Stimulated activated CD4-positive, alpha-beta T cell treated with anti-CD3 and anti-CD28 coated beads, TNF-alpha, amount 100 ng/mL, for 1 hour (primary cell): ENCODE data around the gene NEK2.
"Not testable (repeated sequence)": the region's sequence is repeated elsewhere in the genome, so short reads cannot be mapped to it uniquely, and the experiment has no call there.

Source experiments
- DNase-seq, 3 donors: peaks; one replicate each; pipeline ENCODE4 v3.0.0-alpha.2; 2020; ENCODE audit warnings: low read depth in 3 of 3, low spot score in 1 of 3

NEK2 gene

DNA sequence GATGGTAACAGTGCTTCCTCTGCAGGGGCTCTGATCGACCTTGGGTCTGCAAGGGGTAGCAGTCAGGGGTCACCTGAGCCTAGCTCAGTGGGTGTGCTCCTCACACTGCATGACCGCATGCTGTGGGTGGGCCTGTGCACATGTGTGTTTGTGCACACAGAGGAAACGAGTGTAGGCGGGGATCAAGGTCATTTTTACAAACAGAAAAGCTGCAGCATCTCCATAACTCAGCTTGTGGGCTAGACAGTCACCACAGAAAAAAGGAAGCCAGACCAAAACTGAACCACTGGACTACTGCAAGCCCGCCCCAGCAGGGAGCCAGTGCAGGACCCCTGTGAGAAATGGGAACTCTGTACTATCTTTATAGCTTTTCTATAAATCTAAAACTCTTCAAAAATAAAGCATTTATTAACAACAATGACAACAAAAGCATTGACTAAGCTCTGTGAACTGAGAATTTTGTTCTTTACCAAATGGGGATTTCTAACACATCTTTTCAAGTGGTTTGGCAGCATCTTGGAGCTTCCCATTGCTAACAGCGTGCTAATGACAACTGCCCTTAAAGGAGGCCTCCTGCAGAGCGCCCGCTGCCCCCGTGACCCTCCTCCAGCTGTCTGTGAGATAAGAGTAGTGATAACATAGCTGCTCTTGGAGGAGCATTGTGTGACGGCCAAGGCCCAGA lies 19.9 kb upstream of the NEK2 start:
- no peak for DNase-seq

DNA sequence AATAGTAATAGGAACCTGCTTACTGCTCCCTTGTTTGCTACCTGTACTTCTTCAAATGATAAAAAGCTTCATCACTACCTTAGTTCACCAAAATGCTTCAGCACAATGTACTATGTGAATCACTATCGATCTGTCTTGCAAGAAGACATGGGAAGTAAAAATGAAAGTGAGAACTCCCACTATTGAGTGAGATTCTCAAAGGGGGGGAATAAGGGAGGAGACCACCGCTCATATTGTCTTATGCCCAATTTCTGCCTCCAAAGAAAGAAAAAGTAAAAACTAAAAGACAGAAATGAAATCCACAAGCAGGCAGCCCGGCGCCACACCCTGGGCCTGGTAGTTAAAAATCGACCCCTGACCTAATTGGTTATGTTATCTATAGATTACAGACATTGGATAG lies 18.5 kb upstream of the NEK2 start:
- DNase-seq: not testable (repeated sequence)

DNA sequence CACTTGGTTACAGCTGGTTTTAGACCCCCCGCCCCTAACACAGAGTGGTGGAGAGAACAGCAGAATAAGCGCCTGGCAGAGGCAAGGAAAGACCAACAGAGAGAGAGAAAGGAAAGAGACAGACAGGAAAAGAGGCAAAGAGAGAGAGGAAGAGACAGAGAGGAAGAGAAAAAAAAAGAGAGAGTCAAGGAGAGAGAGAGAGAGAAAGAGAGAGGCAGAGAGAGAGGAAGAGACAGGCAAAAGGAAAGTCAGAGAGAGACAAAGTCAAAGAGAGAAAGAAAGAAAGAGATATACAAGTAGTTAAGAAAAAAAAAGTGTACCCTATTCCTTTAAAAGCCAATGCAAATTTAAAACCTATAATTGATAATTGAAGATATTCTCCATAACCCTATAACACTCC lies 13.0 kb upstream of the NEK2 start:
- no peak for DNase-seq

DNA sequence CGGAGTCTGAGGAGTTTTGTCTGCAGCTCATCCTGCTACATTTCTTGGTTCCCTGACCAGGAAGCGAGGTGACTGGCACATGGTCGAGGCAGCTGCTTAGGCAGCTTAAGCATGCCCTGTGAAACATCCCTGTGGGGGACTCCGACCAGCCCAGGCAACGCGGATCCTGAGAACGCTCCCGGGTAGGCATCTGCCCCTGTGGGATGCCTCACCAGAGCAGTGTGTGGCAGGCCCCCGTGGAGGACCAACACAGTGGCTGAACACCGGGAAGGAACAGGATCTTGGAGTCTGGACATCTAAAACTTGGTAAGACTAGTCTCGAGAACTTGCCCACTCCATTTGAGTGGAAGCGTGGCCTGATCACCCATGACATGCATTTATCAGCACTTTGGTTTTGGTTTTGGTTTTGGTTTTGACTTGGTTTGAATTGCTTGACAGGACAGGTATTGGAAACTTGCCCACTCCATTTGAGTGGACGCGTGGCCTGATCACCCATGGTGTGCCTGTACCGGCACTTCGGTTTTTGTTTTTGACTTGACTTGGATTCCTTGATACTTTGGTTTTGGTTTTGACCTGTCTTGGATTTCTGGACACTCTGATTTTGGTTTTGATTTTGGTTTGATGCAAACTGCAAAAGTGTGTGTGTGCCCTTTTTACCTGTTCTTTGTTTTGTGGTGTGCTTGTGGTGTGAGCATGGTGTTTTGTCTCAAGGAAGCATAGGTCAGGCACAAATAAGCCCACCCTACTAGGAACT lies 12.2 kb upstream of the NEK2 start:
- no peak for DNase-seq

DNA sequence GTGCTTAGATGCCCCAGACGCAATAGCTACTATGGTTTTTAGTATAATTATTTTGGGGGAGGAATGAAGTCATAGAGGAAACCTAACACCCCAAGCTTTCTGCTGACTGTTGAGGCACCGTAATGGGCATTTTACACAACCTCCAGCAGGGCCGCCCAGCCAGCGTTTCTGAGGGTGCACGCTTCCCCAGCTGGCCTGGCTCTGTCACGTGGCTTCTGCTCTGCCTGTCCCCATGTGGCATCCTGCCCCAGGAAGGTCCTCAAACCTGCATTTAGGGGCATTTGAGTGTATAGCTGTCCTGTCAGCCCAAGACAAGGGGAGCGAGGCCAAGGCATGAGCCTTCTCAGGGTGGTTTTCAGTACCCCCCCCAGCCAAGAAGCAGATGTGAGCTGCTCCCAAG lies 10.4 kb upstream of the NEK2 start:
- DNase-seq: no peak

DNA sequence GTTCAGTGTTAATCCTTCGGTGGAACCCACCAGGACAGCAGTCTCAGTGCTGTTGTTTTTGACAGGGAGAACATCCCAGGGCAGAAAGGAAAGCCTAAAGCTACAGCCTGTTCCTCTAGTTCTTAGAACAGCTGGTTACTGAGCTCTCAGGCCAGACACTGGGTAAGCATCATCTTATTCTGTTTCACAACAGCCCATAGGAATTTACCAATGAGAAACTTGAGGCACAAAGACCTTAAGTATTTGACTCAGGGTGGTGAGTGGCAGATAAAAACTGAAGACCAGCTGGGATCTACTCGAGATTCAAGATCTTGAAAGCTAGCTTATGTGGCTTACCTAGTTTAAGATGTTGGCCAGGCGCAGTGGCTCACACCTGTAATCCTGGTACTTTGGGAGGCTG lies 9.4 kb upstream of the NEK2 start:
- DNase-seq: no peak

DNA sequence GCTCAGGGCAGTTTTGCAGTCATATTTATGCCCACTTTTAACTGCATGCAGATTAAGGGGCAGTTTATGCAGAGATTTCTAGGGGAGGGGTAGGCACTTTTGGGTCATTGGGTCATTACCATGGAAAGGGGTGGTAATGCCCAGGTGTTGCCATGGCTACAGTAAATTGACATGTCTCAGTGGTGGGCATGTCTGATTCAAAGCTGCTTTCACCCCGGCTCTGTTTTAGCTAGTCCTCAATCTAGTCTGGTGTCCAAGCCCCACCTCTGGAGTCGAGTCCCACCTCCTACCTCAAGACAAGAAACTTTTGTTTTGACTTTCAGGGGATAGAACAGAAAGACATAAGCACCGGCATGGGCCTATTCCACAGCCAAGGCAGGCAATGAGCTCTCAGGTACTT lies 8.9 kb upstream of the NEK2 start:
- no peak for DNase-seq

DNA sequence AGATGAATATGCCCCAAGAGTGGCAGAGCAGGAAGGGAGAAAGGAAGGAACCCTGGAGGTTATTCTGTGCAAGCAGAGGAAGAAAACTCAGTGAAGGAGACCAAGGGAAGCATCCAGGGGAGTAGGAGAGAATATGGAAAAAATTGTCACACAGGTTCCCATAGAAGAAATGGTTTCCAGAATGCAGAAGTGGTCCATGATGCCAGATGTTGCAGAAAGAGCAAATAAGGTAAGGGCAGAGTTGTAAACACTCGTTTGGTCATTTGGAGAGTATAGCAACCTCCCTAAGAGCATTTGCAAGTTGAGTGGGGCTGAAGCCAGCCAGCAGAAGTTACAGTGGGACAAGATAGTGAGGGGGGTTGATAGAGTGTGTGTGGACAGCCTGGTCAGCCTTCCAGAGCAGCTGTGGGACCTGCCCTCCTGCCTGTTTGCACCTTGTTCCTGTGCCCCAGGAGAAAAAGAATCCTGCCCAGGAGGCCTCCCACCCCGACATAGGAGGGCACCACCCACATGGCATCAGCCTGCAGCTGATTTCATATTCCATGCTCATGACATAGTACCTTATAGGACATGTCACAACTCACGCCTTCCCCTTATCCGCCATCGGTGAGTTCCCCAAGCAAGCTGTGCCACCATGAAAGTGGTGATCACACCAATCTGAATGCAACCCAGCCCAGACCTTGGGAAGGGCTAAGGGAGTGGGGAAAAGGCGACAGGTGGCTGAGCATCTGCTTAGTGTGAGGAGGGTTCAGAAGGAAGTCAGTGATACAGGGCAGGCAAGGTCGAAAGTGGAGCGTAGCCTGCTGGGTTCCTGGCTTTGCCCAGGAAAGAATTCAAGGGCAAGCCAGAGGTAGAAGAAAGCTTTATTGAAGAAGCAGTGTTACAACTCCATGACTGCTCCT lies 8.2 kb upstream of the NEK2 start:
- no peak for DNase-seq

DNA sequence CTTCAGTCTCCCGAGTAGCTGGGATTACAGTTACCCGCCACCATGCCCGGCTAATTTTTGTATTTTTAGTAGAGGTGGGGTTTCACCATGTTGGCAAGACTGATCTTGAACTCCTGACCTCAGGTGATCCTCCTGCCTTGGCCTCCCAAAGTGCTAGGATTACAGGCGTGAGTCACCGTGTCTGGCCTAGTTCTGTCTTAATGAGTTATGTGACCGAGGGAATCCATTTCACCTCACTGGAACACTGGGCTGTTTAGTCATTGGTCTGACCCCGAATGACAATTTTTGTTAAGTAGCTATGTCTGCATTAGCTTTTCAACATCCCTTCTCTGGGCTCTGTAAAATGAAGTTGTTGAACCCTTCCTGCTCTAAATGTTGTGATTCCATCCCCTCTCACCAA lies 6.8 kb upstream of the NEK2 start:
- DNase-seq: not testable (repeated sequence)

DNA sequence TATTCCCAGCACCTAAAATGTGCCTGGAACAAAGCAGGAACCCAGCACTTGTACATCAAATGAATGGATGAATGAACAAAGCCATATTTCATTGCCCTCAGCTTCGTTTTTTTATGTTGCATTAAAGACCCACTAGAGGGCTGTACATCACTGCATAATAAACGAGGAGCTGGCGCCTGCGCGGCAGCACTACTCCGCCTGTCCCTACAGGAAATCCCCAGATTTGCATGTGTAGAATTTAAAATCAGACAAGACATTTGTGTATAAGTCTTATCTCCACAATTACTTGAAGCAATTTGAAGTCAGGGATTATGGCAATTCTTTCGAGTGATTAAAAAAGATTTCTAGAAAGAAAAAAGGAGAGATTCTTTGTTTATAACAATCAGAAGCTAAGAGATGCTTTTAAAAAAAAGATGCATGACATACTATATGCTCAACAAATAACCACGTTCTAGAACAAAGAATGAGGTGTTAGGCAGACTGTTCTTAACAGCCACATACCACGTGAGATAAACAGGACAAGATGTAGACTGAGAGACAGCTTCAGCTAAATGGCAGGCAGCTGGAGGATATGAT lies 5.4 kb upstream of the NEK2 start:
- peak; percentile 31 to 56 (median 35) for DNase-seq

DNA sequence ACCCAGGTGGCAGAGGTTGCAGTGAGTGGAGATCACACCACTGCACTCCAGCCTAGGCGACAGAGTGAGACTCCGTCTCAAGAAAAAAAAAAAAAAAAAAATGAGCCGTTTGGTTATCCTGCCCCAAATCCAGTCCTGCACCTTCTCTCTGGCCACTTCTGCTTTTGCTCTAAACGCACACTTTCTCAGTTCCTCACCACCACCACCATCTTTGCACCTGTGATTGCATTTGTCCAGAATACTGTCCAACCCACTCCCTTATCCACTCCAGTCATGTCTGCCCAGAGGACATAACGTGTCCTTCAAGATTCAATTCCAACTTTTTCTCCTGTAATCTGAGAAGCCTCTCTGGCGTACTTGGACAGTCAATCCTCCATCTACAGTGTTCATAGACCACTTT lies 2.2 kb upstream of the NEK2 start:
- DNase-seq: no peak

DNA sequence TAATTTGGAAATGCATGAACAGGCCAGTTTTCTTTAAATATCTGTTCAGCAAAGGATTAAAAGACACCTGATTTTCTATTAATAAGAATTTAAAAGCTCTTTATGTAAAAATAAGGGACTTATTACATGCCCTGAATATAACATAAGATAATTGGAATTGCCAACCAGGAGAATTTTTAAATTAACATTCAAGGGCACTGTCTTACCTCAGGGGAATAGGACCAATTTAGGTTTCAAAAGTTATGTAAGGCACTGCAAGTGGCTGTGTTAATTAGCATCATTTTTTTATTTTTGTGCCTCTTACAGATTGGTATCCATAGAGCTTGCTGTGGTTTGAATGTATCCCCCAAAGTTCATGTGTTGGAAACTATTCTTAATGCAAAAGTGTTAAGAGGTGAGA lies 1.3 kb upstream of the NEK2 start:
- no peak for DNase-seq

DNA sequence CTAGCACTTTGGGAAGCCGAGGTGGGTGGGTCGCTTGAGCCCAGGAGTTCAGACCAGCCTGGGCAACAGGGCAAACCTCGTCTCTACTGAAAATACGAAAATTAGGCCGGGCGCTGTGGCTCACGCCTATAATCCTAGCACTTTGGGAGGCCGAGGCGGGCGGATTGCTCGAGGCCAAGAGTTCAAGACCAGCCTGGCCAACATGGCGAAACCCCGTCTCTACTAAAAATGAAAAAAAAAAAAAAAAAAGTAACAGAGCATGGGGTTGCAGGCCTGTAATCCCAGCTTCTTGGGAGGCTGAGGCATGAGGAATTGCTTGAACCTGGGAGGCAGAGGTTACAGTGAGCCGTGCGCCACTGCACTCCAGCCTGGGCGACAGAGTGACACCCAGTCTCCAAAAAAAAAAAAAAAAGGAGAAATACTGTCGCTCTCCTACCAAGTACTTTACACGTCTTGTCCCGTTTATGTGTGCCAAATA lies 724 bp upstream of the NEK2 start:
- no peak for DNase-seq

DNA sequence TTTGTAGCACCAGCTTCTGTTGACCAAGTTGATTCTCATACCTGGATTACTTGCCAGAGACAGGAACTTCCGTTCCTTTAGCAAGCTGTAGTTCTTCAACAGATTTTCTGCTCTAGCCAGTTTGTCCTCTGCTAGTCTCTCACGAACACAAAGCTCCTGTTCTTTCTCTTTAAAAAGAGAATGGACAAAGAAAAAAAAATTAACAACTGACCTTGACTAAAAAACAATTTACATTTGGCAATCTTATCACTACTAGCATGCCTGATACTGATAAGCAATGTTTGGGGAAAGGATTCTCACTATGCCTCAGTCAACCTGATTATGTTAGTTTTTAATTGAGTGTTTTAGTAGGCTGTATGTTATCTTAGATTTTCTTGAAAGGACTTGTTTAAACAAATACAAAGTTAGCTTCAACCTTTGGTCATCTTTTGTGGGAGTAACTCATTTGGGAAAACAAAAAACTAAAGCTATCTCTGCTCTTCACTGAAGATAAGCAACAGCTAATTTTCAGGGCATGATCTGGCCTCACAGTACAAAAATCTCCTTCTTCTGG lies 8.3 kb downstream of the NEK2 start:
- DNase-seq: no peak

DNA sequence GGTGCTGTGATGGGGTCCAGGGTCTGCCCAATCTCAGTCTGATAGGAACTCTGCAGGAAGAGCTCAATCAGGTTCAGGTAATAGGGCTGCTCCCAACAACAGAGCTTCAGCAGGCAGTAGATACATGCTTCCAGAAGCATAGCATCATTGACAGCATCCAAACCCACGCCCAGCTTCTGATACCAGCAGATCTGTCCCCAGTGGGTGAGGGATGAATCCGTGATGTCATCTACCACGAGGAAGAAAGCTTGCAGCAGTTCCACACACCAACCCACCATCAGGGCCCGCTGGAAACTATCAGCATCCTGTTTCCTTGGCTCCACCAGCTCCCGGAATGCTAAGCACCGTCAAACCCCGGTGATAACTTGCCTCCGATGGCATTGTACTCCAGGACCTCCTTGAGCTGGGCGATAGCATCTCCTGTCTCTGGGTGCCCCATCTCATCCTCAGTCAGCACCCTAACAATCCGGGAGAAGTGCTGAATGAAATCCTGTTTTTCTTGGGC lies 14.7 kb downstream of the NEK2 start:
- no peak for DNase-seq

DNA sequence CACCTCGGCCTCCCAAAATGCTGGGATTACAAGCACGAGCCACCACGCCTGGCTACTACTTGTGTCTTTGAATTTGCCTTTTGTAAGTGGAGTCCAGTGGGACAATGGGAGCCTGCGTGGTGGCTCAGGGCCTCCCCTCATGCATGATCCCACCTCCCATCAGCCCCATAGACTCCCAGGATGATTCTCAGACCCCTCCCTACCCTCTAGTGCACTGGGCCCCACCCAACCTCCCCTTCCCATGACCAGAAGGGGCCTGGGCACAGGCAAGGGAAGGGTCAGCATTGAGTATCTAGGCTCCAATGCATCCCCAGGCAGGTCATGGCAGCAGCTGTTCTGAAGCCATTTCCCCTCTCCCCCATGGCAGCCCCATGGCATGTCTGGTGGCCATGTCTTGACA lies 18.7 kb downstream of the NEK2 start:
- no peak for DNase-seq

DNA sequence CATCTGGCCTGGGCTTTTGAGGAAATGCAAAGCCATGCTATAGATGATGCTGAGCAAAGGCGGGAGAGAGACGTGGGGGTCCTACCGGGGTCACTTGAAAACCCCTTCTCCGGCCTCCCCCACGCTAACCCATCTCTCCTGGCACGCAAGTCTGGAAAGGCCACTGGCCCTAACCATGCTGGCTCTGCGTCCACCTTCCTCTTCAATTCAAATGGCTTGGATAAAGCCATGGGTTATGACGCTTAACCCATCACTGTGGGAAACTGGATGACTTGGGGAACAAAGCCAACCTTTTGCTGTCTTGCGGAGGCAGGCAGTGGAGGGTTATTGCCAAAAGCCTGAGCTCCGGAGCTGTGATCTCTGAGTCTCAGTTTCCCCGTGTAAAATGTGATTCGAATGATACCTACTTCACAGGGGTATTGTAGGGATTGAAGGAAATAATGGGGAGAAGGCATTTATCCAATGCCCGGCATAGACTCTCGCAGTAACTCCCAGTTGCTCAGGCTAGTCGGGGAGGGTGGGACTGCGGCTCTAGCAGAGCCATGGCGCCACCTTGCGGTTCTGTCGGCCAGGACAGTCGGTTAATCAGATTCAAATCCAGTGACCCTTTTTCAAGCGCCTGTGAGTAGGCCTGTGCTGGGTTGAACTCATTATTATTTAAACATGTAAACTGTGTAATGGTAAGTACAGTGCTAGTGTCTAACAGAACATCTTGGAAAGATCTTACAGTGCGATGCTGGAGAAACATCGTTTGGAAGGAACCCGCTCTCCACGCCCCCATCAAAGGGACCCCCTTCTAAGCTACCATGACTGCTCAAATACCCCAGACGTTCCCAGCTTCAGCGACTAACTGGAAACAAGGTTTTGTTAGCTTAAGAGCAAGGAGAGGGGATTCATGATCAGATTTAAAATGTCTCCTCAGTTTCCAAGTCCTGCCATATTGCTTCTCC lies 20.3 kb downstream of the NEK2 start:
- peak; percentile 43 to 75 (median 60) for DNase-seq

DNA sequence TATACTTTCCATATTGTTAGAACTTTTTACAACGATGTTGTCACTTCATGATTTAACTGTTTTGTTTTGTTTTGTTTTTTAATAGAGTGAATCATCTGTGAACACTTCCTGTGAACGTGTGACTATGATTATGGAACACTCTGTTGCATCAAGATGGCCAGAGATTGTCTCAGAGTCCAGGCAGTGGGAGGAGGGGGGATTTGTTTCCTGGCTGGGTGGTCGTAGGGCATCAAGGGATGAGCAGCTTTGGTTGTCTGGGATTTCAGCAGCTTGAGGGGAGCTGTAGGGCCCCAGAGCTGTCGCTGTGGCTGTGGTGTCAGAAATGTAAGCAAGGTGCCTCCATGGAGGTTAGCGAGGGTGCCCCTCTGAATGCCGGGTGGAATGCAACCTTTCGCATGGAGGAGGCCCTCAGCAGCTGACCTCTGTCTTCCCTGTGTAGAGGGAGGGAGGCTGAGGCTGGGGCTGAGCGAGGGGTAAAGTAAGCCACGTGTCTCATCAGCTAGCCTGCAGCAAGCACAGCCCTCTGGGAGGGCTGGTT lies 21.4 kb downstream of the NEK2 start:
- no peak for DNase-seq

DNA sequence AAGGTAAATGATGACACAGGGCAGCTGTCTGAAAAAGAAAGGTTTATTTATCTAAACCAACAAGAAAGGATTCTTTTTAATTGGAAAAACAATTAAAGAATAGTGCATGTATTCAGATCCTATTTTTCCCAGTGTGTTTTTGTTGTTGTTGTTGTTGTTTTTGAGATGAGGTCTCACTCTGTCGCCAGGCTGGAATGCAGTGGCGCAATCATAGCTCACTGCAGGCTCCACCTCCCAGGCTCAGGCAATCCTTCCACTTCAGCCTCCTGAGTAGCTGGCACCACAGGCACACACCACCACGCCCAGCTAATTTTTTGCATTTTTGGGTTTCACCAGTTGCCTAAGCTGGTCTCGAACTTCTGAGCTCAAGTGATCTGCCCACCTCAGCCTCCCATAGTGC lies 22.1 kb downstream of the NEK2 start:
- no peak for DNase-seq

DNA sequence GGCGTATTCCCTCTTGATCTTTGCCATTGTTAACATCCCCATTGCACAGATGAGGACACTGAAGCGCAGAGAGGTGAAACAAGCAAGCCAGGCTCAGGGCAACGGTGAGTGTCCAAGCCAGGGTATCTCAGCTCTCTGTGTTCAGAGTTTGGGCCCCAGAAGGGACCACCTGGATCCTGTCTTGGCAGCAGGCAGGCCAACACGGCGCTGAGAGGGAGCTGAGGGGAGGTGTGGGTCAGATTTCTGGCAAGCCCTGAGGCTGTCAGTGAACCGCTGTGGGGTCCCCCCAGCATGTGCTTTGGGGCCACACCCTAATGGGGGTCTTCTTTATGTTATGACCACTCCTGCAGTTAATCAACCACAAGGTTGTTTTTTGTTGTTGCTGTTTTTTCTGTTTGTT lies 23.1 kb downstream of the NEK2 start:
- DNase-seq: no peak
